WTC11 (cell line): Measurements from ENCODE around the gene SLC37A3. TPM values are rescaled to one million over a fixed set of nuclear protein-coding genes. Genes with fewer than 3 reads are reported as not detected.

Experiments
- ATAC-seq: fragments of 200-7000 bp; cut with Tn5 transposase; 2 replicates; pipeline ENCODE4 v1.10.0; 2021; ENCODE audit warnings: mild to moderate bottlenecking, moderate library complexity
- CTCF ChIA-PET: fragments of 300-600 bp; sonication (Branson Sonifier 250); formaldehyde crosslinking; loops from one replicate; lab custom pipeline; 2021; ENCODE audit warnings: antibody characterized with exemption; lab: Charles Lee
- POLR2A ChIA-PET: fragments of 350-600 bp; sonication (Branson Sonifier 250); formaldehyde crosslinking; loops from one replicate; lab custom pipeline; 2021; ENCODE audit warnings: antibody characterized with exemption; lab: Charles Lee
- DNase-seq: peaks from one replicate; pipeline ENCODE4 v3.0.0; 2021; ENCODE audit warnings: low spot score
- H3K27ac Mint-ChIP-seq: 2 replicates; pipeline ENCODE4 v1.8.0; 2021; ENCODE audit warnings: mixed read lengths
- H3K27me3 Mint-ChIP-seq: 2 replicates; pipeline ENCODE4 v1.8.0; 2021; ENCODE audit warnings: low read depth, mild to moderate bottlenecking, moderate library complexity, mixed read lengths
- H3K36me3 Mint-ChIP-seq: 2 replicates; pipeline ENCODE4 v1.8.0; 2021; ENCODE audit warnings: mixed read lengths
- H3K4me1 Mint-ChIP-seq: 2 replicates; pipeline ENCODE4 v1.8.0; 2022; ENCODE audit warnings: mixed read lengths
- H3K4me3 Mint-ChIP-seq: 2 replicates; pipeline ENCODE4 v1.8.0; 2021; ENCODE audit warnings: mild to moderate bottlenecking, moderate library complexity, mixed read lengths
- H3K9me3 Mint-ChIP-seq: 2 replicates; pipeline ENCODE4 v1.8.0; 2021; ENCODE audit warnings: mixed read lengths
- AR ChIP-seq: fragments of 250-450 bp; sonication (Bioruptor Pico); IDR thresholded peaks from 2 replicates; pipeline ENCODE4 v1.9.0; 2021; ENCODE audit warnings: mild to moderate bottlenecking
- ATF6 ChIP-seq: sonication (generic); formaldehyde crosslinking; IDR thresholded peaks from 2 replicates; pipeline ENCODE4 v1.8.1; 2023; ENCODE audit warnings: mild to moderate bottlenecking, missing genetic modification reagents
- CBFB ChIP-seq: sonication (generic); formaldehyde crosslinking; IDR thresholded peaks from 2 replicates; pipeline ENCODE4 v1.8.1; 2022; ENCODE audit warnings: mild to moderate bottlenecking, low read depth, missing genetic modification reagents
- HMGA2 ChIP-seq: fragments of 250-450 bp; sonication (Bioruptor Pico); IDR thresholded peaks from 2 replicates; pipeline ENCODE4 v1.4.0; 2021; ENCODE audit warnings: mild to moderate bottlenecking, moderate library complexity
- HMGXB4 ChIP-seq: sonication (generic); formaldehyde crosslinking; IDR thresholded peaks from 2 replicates; pipeline ENCODE4 v1.8.1; 2023; ENCODE audit warnings: mild to moderate bottlenecking, moderate library complexity, missing genetic modification reagents
- IRF1 ChIP-seq: sonication (generic); formaldehyde crosslinking; IDR thresholded peaks from 2 replicates; pipeline ENCODE4 v1.8.0; 2023; ENCODE audit warnings: missing genetic modification reagents
- TEAD1 ChIP-seq: sonication (generic); formaldehyde crosslinking; IDR thresholded peaks from 2 replicates; pipeline ENCODE4 v1.8.0; 2022; ENCODE audit warnings: mild to moderate bottlenecking, missing genetic modification reagents
- TEAD4 ChIP-seq: sonication (generic); formaldehyde crosslinking; IDR thresholded peaks from 2 replicates; pipeline ENCODE4 v1.8.0; 2022; ENCODE audit warnings: mild to moderate bottlenecking, missing genetic modification reagents
- total RNA-seq: library from RNA; stranded (reverse); gene quantifications from 3 replicates; pipeline ENCODE4 v1.2.3, GENCODE V29; 2021
- TF ChIP-seq, protein P1 (sequence below): sonication (generic); formaldehyde crosslinking; IDR thresholded peaks from 2 replicates; pipeline ENCODE4 v1.8.0; 2023; ENCODE audit warnings: mild to moderate bottlenecking, missing genetic modification reagents
- TF ChIP-seq, protein P2 (sequence below): sonication (generic); formaldehyde crosslinking; IDR thresholded peaks from 2 replicates; pipeline ENCODE4 v1.8.1; 2022; ENCODE audit warnings: mild to moderate bottlenecking, moderate library complexity, missing genetic modification reagents
- TF ChIP-seq, protein P3 (sequence below): fragments of 250-450 bp; sonication (Bioruptor Pico); IDR thresholded peaks from 2 replicates; pipeline ENCODE4 v1.8.0; 2021; ENCODE audit warnings: mild to moderate bottlenecking
- TF ChIP-seq, protein P4 (sequence below): sonication (generic); formaldehyde crosslinking; IDR thresholded peaks from 2 replicates; pipeline ENCODE4 v1.8.1; 2022; ENCODE audit warnings: low read depth, missing genetic modification reagents, borderline replicate concordance
- TF ChIP-seq, protein P5 (sequence below): sonication (generic); formaldehyde crosslinking; IDR thresholded peaks from 2 replicates; pipeline ENCODE4 v1.8.1; 2023; ENCODE audit warnings: mild to moderate bottlenecking, missing genetic modification reagents, moderate library complexity
- TF ChIP-seq, protein P6 (sequence below): sonication (generic); formaldehyde crosslinking; IDR thresholded peaks from 2 replicates; pipeline ENCODE4 v1.8.1; 2023; ENCODE audit warnings: mild to moderate bottlenecking, missing genetic modification reagents, borderline replicate concordance

The SLC37A3 gene
- total RNA-seq, 1 experiment from 2014 or later: 54.8 TPM

GRCh38 chr7:140402178-140402835, 4.0 kb upstream of the SLC37A3 start (continued):
- TF ChIP-seq, protein P1, sequence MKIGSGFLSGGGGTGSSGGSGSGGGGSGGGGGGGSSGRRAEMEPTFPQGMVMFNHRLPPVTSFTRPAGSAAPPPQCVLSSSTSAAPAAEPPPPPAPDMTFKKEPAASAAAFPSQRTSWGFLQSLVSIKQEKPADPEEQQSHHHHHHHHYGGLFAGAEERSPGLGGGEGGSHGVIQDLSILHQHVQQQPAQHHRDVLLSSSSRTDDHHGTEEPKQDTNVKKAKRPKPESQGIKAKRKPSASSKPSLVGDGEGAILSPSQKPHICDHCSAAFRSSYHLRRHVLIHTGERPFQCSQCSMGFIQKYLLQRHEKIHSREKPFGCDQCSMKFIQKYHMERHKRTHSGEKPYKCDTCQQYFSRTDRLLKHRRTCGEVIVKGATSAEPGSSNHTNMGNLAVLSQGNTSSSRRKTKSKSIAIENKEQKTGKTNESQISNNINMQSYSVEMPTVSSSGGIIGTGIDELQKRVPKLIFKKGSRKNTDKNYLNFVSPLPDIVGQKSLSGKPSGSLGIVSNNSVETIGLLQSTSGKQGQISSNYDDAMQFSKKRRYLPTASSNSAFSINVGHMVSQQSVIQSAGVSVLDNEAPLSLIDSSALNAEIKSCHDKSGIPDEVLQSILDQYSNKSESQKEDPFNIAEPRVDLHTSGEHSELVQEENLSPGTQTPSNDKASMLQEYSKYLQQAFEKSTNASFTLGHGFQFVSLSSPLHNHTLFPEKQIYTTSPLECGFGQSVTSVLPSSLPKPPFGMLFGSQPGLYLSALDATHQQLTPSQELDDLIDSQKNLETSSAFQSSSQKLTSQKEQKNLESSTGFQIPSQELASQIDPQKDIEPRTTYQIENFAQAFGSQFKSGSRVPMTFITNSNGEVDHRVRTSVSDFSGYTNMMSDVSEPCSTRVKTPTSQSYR (CRISPR knock-in tag): no peak
- TF ChIP-seq CBFB (CRISPR knock-in tag): no peak
- TF ChIP-seq, protein P2, sequence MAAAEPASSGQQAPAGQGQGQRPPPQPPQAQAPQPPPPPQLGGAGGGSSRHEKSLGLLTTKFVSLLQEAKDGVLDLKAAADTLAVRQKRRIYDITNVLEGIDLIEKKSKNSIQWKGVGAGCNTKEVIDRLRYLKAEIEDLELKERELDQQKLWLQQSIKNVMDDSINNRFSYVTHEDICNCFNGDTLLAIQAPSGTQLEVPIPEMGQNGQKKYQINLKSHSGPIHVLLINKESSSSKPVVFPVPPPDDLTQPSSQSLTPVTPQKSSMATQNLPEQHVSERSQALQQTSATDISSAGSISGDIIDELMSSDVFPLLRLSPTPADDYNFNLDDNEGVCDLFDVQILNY (CRISPR knock-in tag): no peak
- no peak for TF ChIP-seq ATF6 (CRISPR knock-in tag)
- TF ChIP-seq, protein P3, sequence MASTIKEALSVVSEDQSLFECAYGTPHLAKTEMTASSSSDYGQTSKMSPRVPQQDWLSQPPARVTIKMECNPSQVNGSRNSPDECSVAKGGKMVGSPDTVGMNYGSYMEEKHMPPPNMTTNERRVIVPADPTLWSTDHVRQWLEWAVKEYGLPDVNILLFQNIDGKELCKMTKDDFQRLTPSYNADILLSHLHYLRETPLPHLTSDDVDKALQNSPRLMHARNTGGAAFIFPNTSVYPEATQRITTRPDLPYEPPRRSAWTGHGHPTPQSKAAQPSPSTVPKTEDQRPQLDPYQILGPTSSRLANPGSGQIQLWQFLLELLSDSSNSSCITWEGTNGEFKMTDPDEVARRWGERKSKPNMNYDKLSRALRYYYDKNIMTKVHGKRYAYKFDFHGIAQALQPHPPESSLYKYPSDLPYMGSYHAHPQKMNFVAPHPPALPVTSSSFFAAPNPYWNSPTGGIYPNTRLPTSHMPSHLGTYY (CRISPR knock-in tag): no peak
- TF ChIP-seq IRF1 (CRISPR knock-in tag): no peak

DNA sequence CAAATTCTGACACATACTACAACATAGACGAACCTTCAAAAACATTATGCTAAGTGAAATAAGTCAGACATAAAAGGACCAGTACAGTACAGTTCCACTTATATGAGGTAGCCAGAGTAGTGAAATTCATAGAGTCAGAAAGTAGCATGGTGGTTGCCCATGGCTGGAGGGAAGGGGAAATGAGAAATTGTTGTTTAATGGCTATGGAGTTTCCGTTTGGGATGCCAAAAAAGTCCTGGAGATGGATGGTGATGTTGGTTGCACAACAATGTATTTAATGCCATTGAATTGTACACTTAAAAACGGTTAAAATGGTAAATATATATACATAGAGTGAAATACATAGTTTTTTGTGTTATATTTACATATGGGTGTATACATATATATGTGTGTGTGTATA, 2.1 kb upstream of the SLC37A3 start:
- ChIA-PET CTCF (no interaction called here), POLR2A (no interaction called here)
- TF ChIP-seq, protein P4, sequence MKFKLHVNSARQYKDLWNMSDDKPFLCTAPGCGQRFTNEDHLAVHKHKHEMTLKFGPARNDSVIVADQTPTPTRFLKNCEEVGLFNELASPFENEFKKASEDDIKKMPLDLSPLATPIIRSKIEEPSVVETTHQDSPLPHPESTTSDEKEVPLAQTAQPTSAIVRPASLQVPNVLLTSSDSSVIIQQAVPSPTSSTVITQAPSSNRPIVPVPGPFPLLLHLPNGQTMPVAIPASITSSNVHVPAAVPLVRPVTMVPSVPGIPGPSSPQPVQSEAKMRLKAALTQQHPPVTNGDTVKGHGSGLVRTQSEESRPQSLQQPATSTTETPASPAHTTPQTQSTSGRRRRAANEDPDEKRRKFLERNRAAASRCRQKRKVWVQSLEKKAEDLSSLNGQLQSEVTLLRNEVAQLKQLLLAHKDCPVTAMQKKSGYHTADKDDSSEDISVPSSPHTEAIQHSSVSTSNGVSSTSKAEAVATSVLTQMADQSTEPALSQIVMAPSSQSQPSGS (CRISPR knock-in tag): no peak
- TF ChIP-seq, protein P5, sequence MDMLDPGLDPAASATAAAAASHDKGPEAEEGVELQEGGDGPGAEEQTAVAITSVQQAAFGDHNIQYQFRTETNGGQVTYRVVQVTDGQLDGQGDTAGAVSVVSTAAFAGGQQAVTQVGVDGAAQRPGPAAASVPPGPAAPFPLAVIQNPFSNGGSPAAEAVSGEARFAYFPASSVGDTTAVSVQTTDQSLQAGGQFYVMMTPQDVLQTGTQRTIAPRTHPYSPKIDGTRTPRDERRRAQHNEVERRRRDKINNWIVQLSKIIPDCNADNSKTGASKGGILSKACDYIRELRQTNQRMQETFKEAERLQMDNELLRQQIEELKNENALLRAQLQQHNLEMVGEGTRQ (CRISPR knock-in tag): no peak
- no peak for TF ChIP-seq AR (CRISPR knock-in tag)
- TF ChIP-seq, protein P6, sequence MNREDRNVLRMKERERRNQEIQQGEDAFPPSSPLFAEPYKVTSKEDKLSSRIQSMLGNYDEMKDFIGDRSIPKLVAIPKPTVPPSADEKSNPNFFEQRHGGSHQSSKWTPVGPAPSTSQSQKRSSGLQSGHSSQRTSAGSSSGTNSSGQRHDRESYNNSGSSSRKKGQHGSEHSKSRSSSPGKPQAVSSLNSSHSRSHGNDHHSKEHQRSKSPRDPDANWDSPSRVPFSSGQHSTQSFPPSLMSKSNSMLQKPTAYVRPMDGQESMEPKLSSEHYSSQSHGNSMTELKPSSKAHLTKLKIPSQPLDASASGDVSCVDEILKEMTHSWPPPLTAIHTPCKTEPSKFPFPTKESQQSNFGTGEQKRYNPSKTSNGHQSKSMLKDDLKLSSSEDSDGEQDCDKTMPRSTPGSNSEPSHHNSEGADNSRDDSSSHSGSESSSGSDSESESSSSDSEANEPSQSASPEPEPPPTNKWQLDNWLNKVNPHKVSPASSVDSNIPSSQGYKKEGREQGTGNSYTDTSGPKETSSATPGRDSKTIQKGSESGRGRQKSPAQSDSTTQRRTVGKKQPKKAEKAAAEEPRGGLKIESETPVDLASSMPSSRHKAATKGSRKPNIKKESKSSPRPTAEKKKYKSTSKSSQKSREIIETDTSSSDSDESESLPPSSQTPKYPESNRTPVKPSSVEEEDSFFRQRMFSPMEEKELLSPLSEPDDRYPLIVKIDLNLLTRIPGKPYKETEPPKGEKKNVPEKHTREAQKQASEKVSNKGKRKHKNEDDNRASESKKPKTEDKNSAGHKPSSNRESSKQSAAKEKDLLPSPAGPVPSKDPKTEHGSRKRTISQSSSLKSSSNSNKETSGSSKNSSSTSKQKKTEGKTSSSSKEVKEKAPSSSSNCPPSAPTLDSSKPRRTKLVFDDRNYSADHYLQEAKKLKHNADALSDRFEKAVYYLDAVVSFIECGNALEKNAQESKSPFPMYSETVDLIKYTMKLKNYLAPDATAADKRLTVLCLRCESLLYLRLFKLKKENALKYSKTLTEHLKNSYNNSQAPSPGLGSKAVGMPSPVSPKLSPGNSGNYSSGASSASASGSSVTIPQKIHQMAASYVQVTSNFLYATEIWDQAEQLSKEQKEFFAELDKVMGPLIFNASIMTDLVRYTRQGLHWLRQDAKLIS (CRISPR knock-in tag): no peak
- no peak for TF ChIP-seq HMGXB4 (CRISPR knock-in tag)
- no peak for TF ChIP-seq TEAD1 (CRISPR knock-in tag)
- TF ChIP-seq HMGA2 (CRISPR knock-in tag): no peak
- no peak for TF ChIP-seq TEAD4 (CRISPR knock-in tag)

More for the DNA sequence above, 2.1 kb upstream of the SLC37A3 start:
- Mint-ChIP-seq H3K27ac (no peak overlapping the region), H3K27me3 (no peaks in the 10 kb centered on the region), H3K4me1 (peaks cover 39% of the 10 kb centered on the region), H3K4me3 (no peak overlapping the region), H3K9me3 (peaks cover 4% of the 10 kb centered on the region; the same call in 1 of the 2 replicates), H3K36me3 (peaks cover 4% of the 10 kb centered on the region; the same call in 1 of the 2 replicates)
- ATAC-seq (no peak), DNase-seq (no peak)
